22Rv1 (cell line): ENCODE results near the gene MTOR.

Experiments used
- ZFX ChIP-seq: fragments of 450-650 bp; IDR thresholded peaks from 2 replicates; pipeline ENCODE4 v1.6.1; 2017; ENCODE audit warnings: antibody characterized with exemption, borderline replicate concordance
- TF ChIP-seq, protein P1 (sequence below): fragments of 450-650 bp; IDR thresholded peaks from 2 replicates; pipeline ENCODE4 v1.5.1; 2017; ENCODE audit warnings: mild to moderate bottlenecking

- TF ChIP-seq, protein P1, sequence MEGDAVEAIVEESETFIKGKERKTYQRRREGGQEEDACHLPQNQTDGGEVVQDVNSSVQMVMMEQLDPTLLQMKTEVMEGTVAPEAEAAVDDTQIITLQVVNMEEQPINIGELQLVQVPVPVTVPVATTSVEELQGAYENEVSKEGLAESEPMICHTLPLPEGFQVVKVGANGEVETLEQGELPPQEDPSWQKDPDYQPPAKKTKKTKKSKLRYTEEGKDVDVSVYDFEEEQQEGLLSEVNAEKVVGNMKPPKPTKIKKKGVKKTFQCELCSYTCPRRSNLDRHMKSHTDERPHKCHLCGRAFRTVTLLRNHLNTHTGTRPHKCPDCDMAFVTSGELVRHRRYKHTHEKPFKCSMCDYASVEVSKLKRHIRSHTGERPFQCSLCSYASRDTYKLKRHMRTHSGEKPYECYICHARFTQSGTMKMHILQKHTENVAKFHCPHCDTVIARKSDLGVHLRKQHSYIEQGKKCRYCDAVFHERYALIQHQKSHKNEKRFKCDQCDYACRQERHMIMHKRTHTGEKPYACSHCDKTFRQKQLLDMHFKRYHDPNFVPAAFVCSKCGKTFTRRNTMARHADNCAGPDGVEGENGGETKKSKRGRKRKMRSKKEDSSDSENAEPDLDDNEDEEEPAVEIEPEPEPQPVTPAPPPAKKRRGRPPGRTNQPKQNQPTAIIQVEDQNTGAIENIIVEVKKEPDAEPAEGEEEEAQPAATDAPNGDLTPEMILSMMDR, result no peak
- TF ChIP-seq ZFX, result no peak
Measured at GRCh38 chr1:11256299-11256698, 6.1 kb downstream of the MTOR start.
